Heart right ventricle (tissue), 16 donors: Measurements from ENCODE around the gene CACNA1E. TPM values are rescaled to one million over a fixed set of nuclear protein-coding genes. Genes with fewer than 3 reads are reported as not detected.
"Not testable (repeated sequence)": the region's sequence is repeated elsewhere in the genome, so short reads cannot be mapped to it uniquely, and the experiment has no call there.

Source experiments
- ATAC-seq, 8 donors: fragments of 200-7000 bp; cut with Tn5 transposase; one replicate each; pipeline ENCODE4 v1.9.1; 2020; ENCODE audit warnings: mild to moderate bottlenecking in 8 of 8, moderate library complexity in 8 of 8, moderate number of reproducible peaks in 1 of 8
- DNase-seq, 2 donors: peaks; one replicate each; pipeline ENCODE4 v3.0.0-alpha.2; 2020
- H3K27ac ChIP-seq, 10 donors: fragments of 200-600 bp; sonication (generic) in 2 of 10; one replicate each; pipeline versions ENCODE4 v1.5.0 to v1.8.0; 2020 to 2022; ENCODE audit warnings: mild to moderate bottlenecking in 3 of 10
- H3K27me3 ChIP-seq, 7 donors: fragments of 200-600 bp; one replicate each; pipeline ENCODE4 v1.8.0; 2021 to 2022; ENCODE audit warnings: mild to moderate bottlenecking in 2 of 7
- H3K36me3 ChIP-seq, 9 donors: fragments of 200-600 bp; sonication (generic) in 1 of 9; one replicate each; pipeline versions ENCODE4 v1.5.0 to v1.8.0; 2020 to 2022; ENCODE audit warnings: mild to moderate bottlenecking in 2 of 9
- H3K4me1 ChIP-seq, 9 donors: fragments of 200-600 bp; sonication (generic) in 1 of 9; one replicate each; pipeline versions ENCODE4 v1.5.0 to v1.8.0; 2020 to 2022; ENCODE audit warnings: mild to moderate bottlenecking in 4 of 9
- H3K4me3 ChIP-seq, 10 donors: fragments of 200-600 bp; sonication (generic) in 2 of 10; one replicate each; pipeline versions ENCODE4 v1.5.0 to v1.8.0; 2020 to 2022; ENCODE audit warnings: mild to moderate bottlenecking in 7 of 10, moderate library complexity in 2 of 10
- H3K9me3 ChIP-seq, 11 donors: fragments of 200-600 bp in 10 of 11; sonication (generic) in 2 of 11; one replicate each; pipeline versions ENCODE4 v1.5.0 to v1.8.0; 2013 to 2022; ENCODE audit warnings: mild to moderate bottlenecking in 2 of 11, control low read depth in 1 of 11, moderate library complexity in 1 of 11
- CTCF ChIP-seq, 9 donors: fragments of 200-600 bp; sonication (generic) in 2 of 9; IDR thresholded peaks; one replicate each; pipeline versions ENCODE4 v1.5.0 to v1.8.0; 2021 to 2022; ENCODE audit warnings: antibody characterized with exemption in 9 of 9, mild to moderate bottlenecking in 5 of 9, moderate library complexity in 1 of 9
- WGBS, 2 donors: extraction: QIAGEN DNeasy Blood & Tissue Kit; methylation state at CpG; one replicate each; pipeline ENCODE4 v1.1.7; 2013; ENCODE audit warnings: inconsistent platforms in 1 of 2; 5-methylcytosine and 5-hydroxymethylcytosine counted together
- intact Hi-C, 10 donors: fragments of 100-400 bp; cut with DNase I; formaldehyde crosslinking; loops; one replicate each; pipeline versions ENCODE4 v1.11.1 to v1.14.2; 2022
- polyA plus RNA-seq, 2 donors: library from polyadenylated mRNA; stranded (reverse); fragments of 200-250 nt; gene quantifications; one replicate each; pipeline ENCODE4 v1.2.3, GENCODE V29; 2013
- total RNA-seq, 10 donors: library from RNA; stranded (reverse); fragmentation: NEBNext Ultra II Directional in 3 of 10; extraction: Animal tissue kit (Norgen Biotek cat#: 25700) in 3 of 10; gene quantifications; one replicate each; pipeline versions ENCODE4 v1.2.1 to v1.2.4, GENCODE V29; 2021 to 2023
- donor health status: Arrhythmogenic right ventricular cardiomyopathy.
- donor health status: ischemic (EF 13 %, LVEDD 7.1; RV severe dilation, severe dysfunction).
- donor health status: healthy with polysubstance abuse.
- donor health status: DM: no; HTN: yes; CAD: no.
- donor health status: DM: no; HTN: no; CAD: no.
- donor health status: ischemic (EF 25% LVEDD 6.9; RV normal size, moderate dysfunction).
- donor health status: ischemic (EF 25% LVEDD 5.7; RV mildly dilated, moderate dysfunction).
- donor health status: healthy.
- donor health status: DM: yes; HTN: yes; CAD: no.
- donor health status: Ischemic cardiomyopathy.
- donor health status: ischemic (EF 35%, LVEDD 5.7; RV mildly dilated, moderate dysfunction).
- donor health status: nonischemic (EF 11% LVEDD 7.7; RV severe dilation, severe dysfunction).
- donor health status: DM: yes; HTN: yes; CAD: no.
- donor health status: PGD.
- donor health status: ischemic (EF 29% LVEDD 5.4; RV normal size, mild dysfunction).
- donor health status: nonischemic (EF 23%, LVEDD 6.1; RV moderate dilation, normal function).

The CACNA1E gene
- total and polyA plus RNA-seq, 12 donors: 0.04 to 21.7 (median 0.71) TPM

- intact Hi-C loops: no loop called here
Observed at GRCh38 chr1:181846001-181846645, 362.8 kb downstream of the CACNA1E start.

GRCh38 chr1:181846681-181847080 lies 363.4 kb downstream of the CACNA1E start:
- TF ChIP-seq CTCF (IDR thresholded peaks at IDR 0.05): no peak
- no peak overlapping the region for H3K27ac ChIP-seq
- no peak overlapping the region for H3K4me3 ChIP-seq
- DNase-seq (no peak), ATAC-seq (no peak)
- peaks cover 0 to 7% (median 5%) of the 10 kb centered on the region in 7 donors for H3K27me3 ChIP-seq
- intact Hi-C loops: no loop called here
- no peaks in the 10 kb centered on the region for H3K36me3 ChIP-seq
- H3K9me3 ChIP-seq: no peaks in the 10 kb centered on the region
- H3K4me1 ChIP-seq: no peaks in the 10 kb centered on the region

More at GRCh38 chr1:181846001-181846645, 362.8 kb downstream of the CACNA1E start:
- no peaks in the 10 kb centered on the region for H3K4me1 ChIP-seq
- ATAC-seq: no peak
- no peak overlapping the region for H3K4me3 ChIP-seq
- TF ChIP-seq CTCF (IDR thresholded peaks at IDR 0.05): no peak
- peaks cover 0 to 7% (median 5%) of the 10 kb centered on the region in 7 donors for H3K27me3 ChIP-seq
- H3K9me3 ChIP-seq: no peaks in the 10 kb centered on the region
- H3K36me3 ChIP-seq: no peaks in the 10 kb centered on the region
- H3K27ac ChIP-seq: no peak overlapping the region
- DNase-seq: no peak
- WGBS, 2 donors: 78 to 80% methylated on average over 5 of the region's 5 CpGs

- Histone ChIP-seq H3K4me1 (no peaks in the 10 kb centered on the region), H3K4me3 (no peak overlapping the region), H3K36me3 (no peaks in the 10 kb centered on the region), H3K9me3 (peaks cover 0 to 20% (median 6%) of the 10 kb centered on the region in 11 donors), H3K27me3 (peaks cover 0 to 7% (median 0%) of the 10 kb centered on the region in 7 donors), H3K27ac (no peak overlapping the region)
- no peak for TF ChIP-seq CTCF (IDR thresholded peaks at IDR 0.05)
- WGBS, 2 donors: 47 to 58% methylated on average over 4 of the region's 4 CpGs
- no peak for ATAC-seq
- no peak for DNase-seq
- intact Hi-C loops: no loop called here
Observed at GRCh38 chr1:181849071-181849470, 365.8 kb downstream of the CACNA1E start.

- WGBS, 2 donors: 65 to 78% methylated on average over 2 of the region's 2 CpGs
- peaks cover 0 to 37% (median 7%) of the 10 kb centered on the region in 11 donors for H3K9me3 ChIP-seq
- intact Hi-C loops, H3K4me3 ChIP-seq, H3K36me3 ChIP-seq, H3K27me3 ChIP-seq, H3K4me1 ChIP-seq, DNase-seq, ATAC-seq, H3K27ac ChIP-seq: not testable (repeated sequence)
Observed at GRCh38 chr1:181854212-181854611, 370.9 kb downstream of the CACNA1E start.

GRCh38 chr1:181855380-181855779 lies 372.1 kb downstream of the CACNA1E start:
- H3K9me3 ChIP-seq: peaks cover 0 to 38% (median 7%) of the 10 kb centered on the region in 11 donors
- H3K4me3 ChIP-seq: no peak overlapping the region
- H3K36me3 ChIP-seq: no peaks in the 10 kb centered on the region
- no peak for TF ChIP-seq CTCF (IDR thresholded peaks at IDR 0.05)
- intact Hi-C loops: no loop called here
- no peak for DNase-seq
- WGBS, 2 donors: 55 to 56% methylated on average over 1 of the region's 1 CpG
- ATAC-seq: no peak
- no peaks in the 10 kb centered on the region for H3K27me3 ChIP-seq
- H3K27ac ChIP-seq: no peak overlapping the region
- H3K4me1 ChIP-seq: no peaks in the 10 kb centered on the region
